Endothelial cell of umbilical vein (primary cell): ENCODE measurements around the gene RAB3C. TPM values are rescaled to one million over a fixed set of nuclear protein-coding genes. Genes with fewer than 3 reads are reported as not detected.

Experiments
- BruUV-seq: library from RNA; stranded (reverse); fragments of 400-500 nt; replicated peaks from 2 replicates; lab custom pipeline; 2021; lab: Mats Ljungman, UMichigan
- CTCF ChIA-PET: fragments of 300-600, 350-600 bp; sonication (Branson Sonifier 250); formaldehyde crosslinking; loops from one replicate; lab custom pipeline; 2021; ENCODE audit warnings: antibody characterized with exemption, inconsistent platforms; lab: Charles Lee
- POLR2A ChIA-PET: fragments of 300-600, 350-600 bp; sonication (Branson Sonifier 250); formaldehyde crosslinking; loops from one replicate; lab custom pipeline; 2021; ENCODE audit warnings: antibody characterized with exemption, inconsistent platforms; lab: Charles Lee
- DNase-seq: peaks from one replicate; pipeline ENCODE4 v3.0.0-alpha.2; 2011; ENCODE audit warnings: low read depth, low spot score
- FAIRE-seq: peaks from 2 replicates; lab custom pipeline; 2011; peaks lifted over from hg19 to GRCh38; lab: Jason Lieb, UNC
- H2AFZ ChIP-seq: 2 replicates; pipeline ENCODE4 v1.6.0; 2012; ENCODE audit warnings: low read depth, low read length, control low read depth, inconsistent platforms
- H3K27ac ChIP-seq: 2 replicates; pipeline ENCODE4 v1.5.1; 2011; ENCODE audit warnings: low read depth, mild to moderate bottlenecking, control low read depth, low read length, moderate library complexity; ENCODE audit not compliant: insufficient read depth
- H3K27me3 ChIP-seq, 2 experiments: 2 replicates each; pipeline versions ENCODE4 v1.6.0 to v1.6.1; 2011; ENCODE audit warnings: low read length in 2 of 2, mixed read lengths in 1 of 2; ENCODE audit not compliant: control insufficient read depth in 2 of 2, insufficient read depth in 2 of 2
- H3K36me3 ChIP-seq, 2 experiments: 2 replicates in 1 of 2; 3 replicates in 1 of 2; pipeline ENCODE4 v1.5.1; 2011; ENCODE audit warnings: low read length in 2 of 2, mild to moderate bottlenecking in 1 of 2, moderate library complexity in 1 of 2; ENCODE audit not compliant: control insufficient read depth in 2 of 2, insufficient read depth in 2 of 2; ENCODE audit errors: extremely low read depth in 1 of 2
- H3K4me1 ChIP-seq: 3 replicates; pipeline ENCODE4 v1.5.1; 2011; ENCODE audit warnings: mild to moderate bottlenecking, low read length; ENCODE audit not compliant: control insufficient read depth, insufficient read depth; ENCODE audit errors: extremely low read depth
- H3K4me2 ChIP-seq: 2 replicates; pipeline ENCODE4 v1.6.1; 2011; ENCODE audit warnings: low read length, control low read depth, mixed read lengths; ENCODE audit not compliant: insufficient read depth
- H3K4me3 ChIP-seq, 3 experiments: fragments of 200-600 bp in 1 of 3; sonication (generic), shearing (Covaris generic) in 1 of 3; replicated peaks in 1 of 3; 2 replicates each; pipeline ENCODE4 v1.5.1; 2011 to 2016; ENCODE audit warnings: control low read depth in 3 of 3, low read length in 3 of 3, mild to moderate bottlenecking in 2 of 3, inconsistent platforms in 1 of 3, low read depth in 1 of 3, moderate library complexity in 1 of 3; ENCODE audit not compliant: insufficient read depth in 1 of 3
- H3K79me2 ChIP-seq: 2 replicates; pipeline ENCODE4 v1.6.0; 2012; ENCODE audit warnings: low read length, inconsistent platforms; ENCODE audit not compliant: control insufficient read depth, insufficient read depth
- H3K9ac ChIP-seq: replicated peaks from 2 replicates; pipeline ENCODE3; 2011; ENCODE audit warnings: low read length, control low read depth; ENCODE audit not compliant: insufficient read depth; ENCODE audit errors: extremely low read depth
- H3K9me1 ChIP-seq: replicated peaks from 3 replicates; pipeline ENCODE4 v1.6.0; 2011; ENCODE audit warnings: mild to moderate bottlenecking, low read length; ENCODE audit not compliant: control insufficient read depth, insufficient read depth; ENCODE audit errors: extremely low read depth
- H3K9me3 ChIP-seq: replicated peaks from 2 replicates; pipeline ENCODE4 v1.5.1; 2012; ENCODE audit warnings: low read length, inconsistent platforms; ENCODE audit not compliant: control insufficient read depth, insufficient read depth
- H4K20me1 ChIP-seq: replicated peaks from 2 replicates; pipeline ENCODE3; 2011; ENCODE audit warnings: mild to moderate bottlenecking, low read length; ENCODE audit not compliant: control insufficient read depth, insufficient read depth; ENCODE audit errors: extremely low read depth
- FOS ChIP-seq: IDR thresholded peaks from 2 replicates; pipeline ENCODE4 v1.6.1; 2011; ENCODE audit warnings: mild to moderate bottlenecking, low read length, moderate library complexity, borderline replicate concordance; ENCODE audit not compliant: insufficient read depth
- JUN ChIP-seq: IDR thresholded peaks from 2 replicates; pipeline ENCODE4 v1.6.1; 2011; ENCODE audit warnings: borderline replicate concordance, low read depth; ENCODE audit not compliant: insufficient read length, insufficient read depth
- MYC ChIP-seq: IDR thresholded peaks from one replicate; pipeline ENCODE4 v1.6.1; 2011; ENCODE audit warnings: mild to moderate bottlenecking, low read depth, low read length
- dilution Hi-C: fragments of 300-500 bp; cut with MboI; formaldehyde crosslinking; loops from one replicate; pipeline ENCODE4 v1.15.0; 2019; ENCODE audit warnings: low sequenced_read_pairs; ENCODE audit not compliant: extremely low pct_ligation_motif_present
- intact Hi-C: fragments of 100-400 bp; cut with micrococcal nuclease; formaldehyde crosslinking; loops from one replicate; pipeline ENCODE4 v1.10.0; 2022
- polyA plus RNA-seq, 4 experiments: library from polyadenylated mRNA; depleted of rRNA in 3 of 4; stranded (reverse) in 3 of 4; unstranded in 1 of 4; fragments of >200 nt; gene quantifications; 2 replicates each; pipeline versions ENCODE4 v1.2.1 to v1.2.3, GENCODE V29; 2011 to 2012; ENCODE audit warnings: missing spikeins in 1 of 4
- total RNA-seq: library from RNA; stranded (reverse); gene quantifications from 2 replicates; pipeline ENCODE4 v1.2.3, GENCODE V29; 2021
- TF ChIP-seq, protein P1 (sequence below), 2 donors: IDR thresholded peaks; 1 replicate in 1 of 2; 2 replicates in 1 of 2; pipeline ENCODE4 v1.5.1; 2011; ENCODE audit warnings: low read length in 2 of 2, mild to moderate bottlenecking in 2 of 2, moderate library complexity in 2 of 2, control low read depth in 1 of 2, inconsistent platforms in 1 of 2, low read depth in 1 of 2; ENCODE audit not compliant: insufficient read depth in 1 of 2; ENCODE audit errors: extremely low read depth in 1 of 2
- TF ChIP-seq, protein P2 (sequence below): IDR thresholded peaks from 2 replicates; pipeline ENCODE4 v1.6.1; 2011; ENCODE audit not compliant: insufficient read depth, insufficient read length

Gene RAB3C
- total and polyA plus RNA-seq, 2 donors (not counting 3 experiments of a cell fraction or from before 2014, with no cell fraction given), result 0.04 to 0.66 TPM

DNA sequence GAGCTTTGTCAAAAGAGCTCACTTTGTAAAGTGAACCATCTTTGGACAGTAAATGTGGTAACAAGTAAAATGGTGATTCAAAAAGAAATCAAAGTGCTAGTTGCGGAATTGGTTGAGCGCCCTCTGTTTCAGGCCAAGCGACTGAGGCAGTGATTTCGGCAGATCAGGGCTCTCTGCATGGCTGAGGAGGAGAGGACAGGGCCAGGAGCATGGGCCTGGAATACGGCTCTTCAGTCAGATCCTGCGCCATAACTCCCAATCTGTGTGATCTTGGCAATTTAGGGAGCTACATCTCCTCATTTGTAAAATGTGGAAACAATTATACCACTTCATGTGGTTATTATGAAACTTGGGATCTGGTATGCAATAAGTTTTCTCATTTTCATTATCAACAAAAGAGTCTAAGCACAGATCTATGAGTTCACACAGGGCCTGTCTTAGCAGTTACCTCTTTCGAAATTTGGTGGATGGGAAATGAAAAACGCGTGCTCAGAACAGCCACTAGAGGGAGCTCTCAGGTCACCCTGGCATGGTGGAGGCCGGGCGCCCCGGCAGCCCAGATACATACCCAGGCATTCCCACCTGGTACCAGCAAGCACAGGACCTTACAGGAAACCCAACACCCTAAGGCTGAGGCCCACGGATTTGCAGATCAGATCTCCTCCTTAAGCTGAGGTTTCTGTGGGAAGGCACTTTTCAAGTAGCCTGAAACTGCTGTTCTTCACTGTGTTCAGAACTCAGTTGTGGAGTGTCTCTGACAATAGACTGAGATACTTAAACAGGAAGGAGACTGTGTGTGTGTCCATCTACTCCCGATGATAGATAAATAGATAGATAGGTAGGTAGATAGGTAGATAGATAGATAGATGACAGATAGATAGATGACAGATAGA lies 303.7 kb downstream of the RAB3C start:
- H3K9me1 ChIP-seq, result no peaks in the 10 kb centered on the region
- H3K36me3 ChIP-seq, result no peaks in the 10 kb centered on the region
- H3K4me3 ChIP-seq, result no peak overlapping the region
- TF ChIP-seq, protein P1, sequence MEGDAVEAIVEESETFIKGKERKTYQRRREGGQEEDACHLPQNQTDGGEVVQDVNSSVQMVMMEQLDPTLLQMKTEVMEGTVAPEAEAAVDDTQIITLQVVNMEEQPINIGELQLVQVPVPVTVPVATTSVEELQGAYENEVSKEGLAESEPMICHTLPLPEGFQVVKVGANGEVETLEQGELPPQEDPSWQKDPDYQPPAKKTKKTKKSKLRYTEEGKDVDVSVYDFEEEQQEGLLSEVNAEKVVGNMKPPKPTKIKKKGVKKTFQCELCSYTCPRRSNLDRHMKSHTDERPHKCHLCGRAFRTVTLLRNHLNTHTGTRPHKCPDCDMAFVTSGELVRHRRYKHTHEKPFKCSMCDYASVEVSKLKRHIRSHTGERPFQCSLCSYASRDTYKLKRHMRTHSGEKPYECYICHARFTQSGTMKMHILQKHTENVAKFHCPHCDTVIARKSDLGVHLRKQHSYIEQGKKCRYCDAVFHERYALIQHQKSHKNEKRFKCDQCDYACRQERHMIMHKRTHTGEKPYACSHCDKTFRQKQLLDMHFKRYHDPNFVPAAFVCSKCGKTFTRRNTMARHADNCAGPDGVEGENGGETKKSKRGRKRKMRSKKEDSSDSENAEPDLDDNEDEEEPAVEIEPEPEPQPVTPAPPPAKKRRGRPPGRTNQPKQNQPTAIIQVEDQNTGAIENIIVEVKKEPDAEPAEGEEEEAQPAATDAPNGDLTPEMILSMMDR (IDR thresholded peaks at IDR 0.05; ENCODE audit: extremely low read depth in 1 of 2, insufficient read depth in 1 of 2, low read depth in 1 of 2, low read length in 2 of 2), result peak; percentile 84 to 90
- TF ChIP-seq JUN (no peak), MYC (no peak), FOS (no peak)
- TF ChIP-seq, protein P2, sequence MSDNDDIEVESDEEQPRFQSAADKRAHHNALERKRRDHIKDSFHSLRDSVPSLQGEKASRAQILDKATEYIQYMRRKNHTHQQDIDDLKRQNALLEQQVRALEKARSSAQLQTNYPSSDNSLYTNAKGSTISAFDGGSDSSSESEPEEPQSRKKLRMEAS, result no peak
- no peak overlapping the region for H3K4me2 ChIP-seq
- no TSS peak for BruUV-seq
- no peak overlapping the region for H3K27ac ChIP-seq
- POLR2A ChIA-PET, result no interaction called here
- peak overlapping the region; percentile 58 for H2AFZ ChIP-seq
- dilution Hi-C loops, result no loop called here
- no peaks in the 10 kb centered on the region for H3K4me1 ChIP-seq
- intact Hi-C loops, result loop anchor here (1.0 kb wide), 1 partner anchor 288 kb away; no protein-coding TSS in a partner anchor
- peak; percentile 44 for DNase-seq
- no peaks in the 10 kb centered on the region for H3K79me2 ChIP-seq
- peak; percentile 81 for FAIRE-seq
- H3K9me3 ChIP-seq, result no peaks in the 10 kb centered on the region
- H3K9ac ChIP-seq, result no peak overlapping the region
- no peaks in the 10 kb centered on the region for H4K20me1 ChIP-seq
- peaks cover 7 to 12% of the 10 kb centered on the region in 2 experiments for H3K27me3 ChIP-seq
- CTCF ChIA-PET, result interaction anchor here (0.6 to 3.2 kb wide), 49 partner anchors 8 to 1401 kb away, joined by 3 to 51 read pairs (median 4); no protein-coding TSS in a partner anchor
